HL-60 (cell line): ENCODE measurements around the gene ASPDH.

ENCODE experiments used
- CTCF ChIP-seq: IDR thresholded peaks from one replicate; pipeline ENCODE4 v1.5.1; 2011; ENCODE audit warnings: low read length, control low read depth, inconsistent platforms; ENCODE audit not compliant: insufficient read depth
- GABPA ChIP-seq: IDR thresholded peaks from 2 replicates; pipeline ENCODE4 v1.6.1; 2012; ENCODE audit warnings: low read depth
- POLR2AphosphoS5 ChIP-seq: IDR thresholded peaks from 2 replicates; pipeline ENCODE4 v1.6.1; 2012; ENCODE audit warnings: low read depth
- REST ChIP-seq: IDR thresholded peaks from 2 replicates; pipeline ENCODE4 v1.6.1; 2012; ENCODE audit warnings: low read depth; ENCODE audit not compliant: insufficient replicate concordance

GRCh38 chr19:50516964-50517703 is 3.4 kb upstream of the ASPDH start:
- TF ChIP-seq CTCF (no peak), POLR2AphosphoS5 (no peak), REST (no peak), GABPA (no peak)
